Middle frontal gyrus (tissue), 1 donor: ENCODE data around the gene NRN1.
"Not testable (repeated sequence)": the region's sequence is repeated elsewhere in the genome, so short reads cannot be mapped to it uniquely, and the experiment has no call there.

Experiments
- DNase-seq: peaks from one replicate; pipeline ENCODE4 v3.0.0-alpha.2; 2015; ENCODE audit warnings: low spot score; ENCODE audit errors: extremely low spot score

Gene NRN1

DNA sequence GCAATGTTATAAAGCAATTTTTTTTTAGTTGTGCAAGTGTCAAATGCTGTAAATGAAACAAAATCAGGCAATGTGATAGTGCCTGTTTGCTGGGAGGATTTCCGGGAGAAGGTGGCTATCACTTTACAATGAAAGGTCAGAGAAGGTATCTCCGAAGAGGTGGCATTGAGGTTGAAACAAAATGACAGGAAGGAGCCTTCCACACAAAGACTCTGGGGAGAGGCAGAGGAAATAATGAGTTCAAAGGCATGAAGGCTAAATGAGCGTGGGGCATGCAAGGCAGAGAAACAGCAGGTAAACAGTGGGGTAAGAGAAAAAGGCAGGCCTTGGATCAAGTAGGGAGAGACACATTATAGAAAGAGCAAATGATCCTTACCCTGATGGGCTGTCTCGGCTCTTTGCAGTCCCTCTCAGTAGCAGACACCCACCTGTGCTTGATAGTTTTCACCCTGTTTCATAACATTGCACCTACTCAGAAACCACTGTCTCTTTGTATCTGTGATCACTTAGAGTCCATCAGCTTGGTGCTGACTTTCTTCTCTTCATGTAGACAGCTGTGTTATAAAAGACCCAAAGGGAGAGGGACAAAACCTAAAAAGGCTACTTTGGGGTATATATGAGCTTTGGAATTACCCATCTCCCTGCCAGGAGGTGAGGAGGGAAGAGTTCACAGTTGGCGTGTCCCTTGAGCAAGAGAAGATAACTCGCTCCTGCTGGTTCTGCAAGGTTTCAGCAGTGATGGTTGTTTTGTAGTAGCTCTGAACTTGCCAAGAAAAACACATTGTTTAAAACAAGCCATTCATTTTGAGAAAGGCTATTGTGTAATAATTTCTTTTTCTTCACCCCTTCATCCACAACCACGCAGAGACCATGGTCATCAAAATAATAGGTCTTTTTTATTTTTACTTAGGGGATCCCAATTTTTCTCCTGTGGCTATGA, 22.3 kb downstream of the NRN1 start:
- DNase-seq = no peak

DNA sequence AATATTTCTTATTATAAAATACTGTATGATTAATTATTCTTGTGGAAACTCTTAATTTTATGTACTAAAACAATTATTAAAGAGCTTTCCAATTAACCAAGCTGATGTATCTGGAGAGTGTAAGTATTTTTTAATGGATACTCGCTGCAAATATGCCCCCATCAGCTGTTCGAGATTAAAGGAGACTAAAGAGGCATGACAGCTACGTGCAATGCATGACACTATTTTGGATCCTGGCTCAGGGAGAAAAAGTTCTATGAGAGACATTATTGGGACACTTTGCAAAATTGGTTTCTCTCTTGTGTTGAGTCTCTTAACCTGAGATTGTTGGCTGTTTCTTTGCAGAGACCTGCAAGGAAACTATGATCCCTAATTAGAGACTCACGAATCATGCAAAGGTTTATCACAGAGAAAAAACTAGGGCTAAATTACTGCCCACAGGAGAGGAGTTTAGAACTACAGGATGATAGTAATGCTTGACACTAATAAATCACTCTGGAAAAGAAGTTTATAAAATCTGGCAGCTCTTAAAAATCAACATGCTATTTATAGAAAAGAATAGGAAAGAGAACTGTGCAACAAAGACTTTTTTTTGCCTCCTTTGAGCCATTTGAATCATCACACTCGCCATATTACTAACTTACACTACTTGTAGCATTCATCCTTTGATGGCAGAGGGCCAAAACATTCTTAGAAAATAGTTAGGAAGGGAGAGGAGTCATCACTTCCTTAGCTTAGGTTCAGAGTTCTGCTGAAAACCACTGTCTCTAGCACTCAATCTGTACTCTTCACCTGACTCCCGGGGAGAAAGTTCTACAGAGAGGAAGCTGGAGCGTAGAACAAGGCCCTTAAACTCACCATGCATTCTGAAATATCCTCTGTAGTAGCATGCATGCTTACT, 25.3 kb downstream of the NRN1 start:
- no peak for DNase-seq

DNA sequence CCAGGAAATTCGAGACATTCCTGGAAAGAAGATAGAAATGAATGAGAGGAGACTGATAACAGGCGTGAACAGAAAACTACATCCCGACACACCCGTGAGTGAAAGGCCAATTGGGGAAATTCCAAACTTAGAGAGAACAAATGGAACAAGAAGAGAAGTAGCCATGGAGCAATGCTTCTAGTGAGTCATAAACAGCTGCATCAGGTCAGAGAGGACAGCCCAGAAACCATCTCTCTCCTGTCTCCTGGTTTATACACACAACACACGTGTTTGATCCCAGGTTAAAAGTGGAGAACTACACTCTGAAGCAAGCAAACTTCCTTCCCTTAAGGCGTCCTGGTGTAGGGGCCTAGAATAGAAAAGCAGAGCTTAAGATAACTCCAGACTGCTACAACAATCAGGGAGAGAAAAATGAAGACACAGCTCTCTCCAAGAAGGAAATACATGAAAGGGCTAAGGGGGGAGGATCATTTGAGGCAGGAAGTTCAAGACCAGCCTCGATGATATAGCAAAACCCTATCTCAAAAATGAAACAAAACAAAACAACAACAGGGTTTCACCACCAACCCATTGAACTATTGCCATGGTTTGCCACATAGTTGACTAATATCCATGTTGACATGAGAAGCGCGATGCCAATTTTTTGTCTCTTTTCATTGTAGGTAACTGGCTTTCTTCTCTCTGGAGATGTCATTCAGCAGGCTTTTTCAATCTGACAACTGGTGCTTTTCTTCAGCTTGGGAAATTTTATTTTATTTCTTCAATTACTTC, 26.9 kb downstream of the NRN1 start:
- DNase-seq = no peak

- no peak for DNase-seq
These were observed 29.9 kb downstream of the NRN1 start for GRCh38 chr6:5976811-5977210.

- DNase-seq = no peak
These were observed 37.6 kb downstream of the NRN1 start for GRCh38 chr6:5968817-5969734.

DNA sequence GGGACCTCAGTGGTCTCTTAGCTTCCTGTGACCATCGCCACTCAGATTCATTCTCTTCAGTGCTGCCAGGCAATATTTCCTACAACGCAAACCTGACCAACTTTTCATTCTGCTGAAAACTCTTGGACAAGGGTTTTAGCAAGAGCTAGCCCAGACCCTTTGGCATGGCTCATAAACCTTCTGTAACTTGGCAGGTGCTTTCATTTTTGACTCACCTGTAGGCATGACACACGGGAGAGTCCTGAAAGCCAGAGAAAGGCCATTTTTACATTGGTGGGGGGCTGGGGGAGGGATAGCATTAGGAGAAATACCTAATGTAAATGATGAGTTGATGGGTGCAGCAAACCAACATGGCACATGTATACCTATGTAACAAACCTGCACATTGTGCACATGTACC, 38.7 kb downstream of the NRN1 start:
- DNase-seq = not testable (repeated sequence)

GRCh38 chr6:5967594-5967993, 39.1 kb downstream of the NRN1 start:
- no peak for DNase-seq

GRCh38 chr6:5962794-5963193, 43.9 kb downstream of the NRN1 start:
- no peak for DNase-seq

DNA sequence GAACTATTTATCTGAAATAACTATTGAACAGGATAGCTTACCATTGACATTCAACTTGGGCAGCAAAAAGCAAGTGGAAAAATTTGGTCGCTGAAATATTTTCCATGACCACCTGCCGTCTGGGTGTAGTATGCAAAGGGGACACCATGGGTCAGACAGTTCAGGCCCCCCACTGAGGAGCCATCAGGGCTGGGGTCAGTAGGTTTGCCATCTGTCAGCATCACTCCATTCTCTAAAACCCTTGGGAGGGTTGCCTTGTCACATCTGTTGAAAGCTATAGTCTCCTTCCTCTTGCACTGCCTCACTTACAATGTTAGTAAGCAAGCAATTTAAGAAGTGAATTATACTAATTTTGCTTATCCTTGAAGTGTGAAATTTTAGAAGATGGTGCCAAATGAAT, 44.9 kb downstream of the NRN1 start:
- no peak for DNase-seq

DNA sequence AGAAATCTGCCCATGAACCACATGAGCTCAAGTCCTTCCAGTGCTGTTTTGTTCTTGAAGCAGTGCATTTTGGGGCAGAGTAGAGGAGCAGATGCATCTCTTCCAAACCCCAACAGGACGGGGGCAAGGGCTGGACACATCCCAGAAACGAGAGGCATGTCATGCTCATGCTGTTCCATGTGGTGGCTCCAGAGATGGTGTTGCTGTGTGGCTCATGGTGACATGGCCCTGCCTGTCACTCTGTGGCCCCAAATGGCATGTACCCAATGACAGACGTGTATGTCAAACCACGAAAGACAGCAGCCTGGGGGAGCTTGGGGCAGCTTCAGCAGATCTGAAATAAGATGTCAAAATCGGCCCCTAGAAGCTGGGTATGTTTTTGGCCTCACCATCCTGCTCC, 46.3 kb downstream of the NRN1 start:
- no peak for DNase-seq

GRCh38 chr6:5958921-5959320, 47.8 kb downstream of the NRN1 start:
- no peak for DNase-seq

GRCh38 chr6:5956939-5957338, 49.8 kb downstream of the NRN1 start:
- DNase-seq = no peak

DNA sequence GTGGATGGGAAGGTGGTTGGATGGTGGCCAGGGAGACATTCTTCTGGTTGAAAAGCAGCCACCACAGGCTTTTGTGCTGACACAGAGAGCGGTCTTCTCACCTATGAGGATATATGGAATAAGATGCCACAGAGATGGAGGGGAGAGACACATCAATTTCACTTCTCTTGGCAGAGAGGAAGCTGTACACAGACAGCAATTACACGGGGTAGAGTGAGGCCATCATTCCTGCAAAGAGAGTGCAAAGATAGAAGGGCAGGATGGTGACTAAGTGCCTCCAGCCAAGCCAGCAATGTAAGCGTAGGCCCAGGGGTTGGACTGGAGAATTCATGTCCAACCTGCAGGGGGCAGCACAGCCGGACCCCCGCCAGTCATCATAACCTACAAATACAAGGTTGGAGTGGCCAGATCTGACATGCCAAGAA, 56.4 kb downstream of the NRN1 start:
- DNase-seq = no peak
